ENCODE results near the gene RFTN1. TPM values are rescaled to one million over a fixed set of nuclear protein-coding genes. Genes with fewer than 3 reads are reported as not detected.

The RFTN1 gene, protein sequence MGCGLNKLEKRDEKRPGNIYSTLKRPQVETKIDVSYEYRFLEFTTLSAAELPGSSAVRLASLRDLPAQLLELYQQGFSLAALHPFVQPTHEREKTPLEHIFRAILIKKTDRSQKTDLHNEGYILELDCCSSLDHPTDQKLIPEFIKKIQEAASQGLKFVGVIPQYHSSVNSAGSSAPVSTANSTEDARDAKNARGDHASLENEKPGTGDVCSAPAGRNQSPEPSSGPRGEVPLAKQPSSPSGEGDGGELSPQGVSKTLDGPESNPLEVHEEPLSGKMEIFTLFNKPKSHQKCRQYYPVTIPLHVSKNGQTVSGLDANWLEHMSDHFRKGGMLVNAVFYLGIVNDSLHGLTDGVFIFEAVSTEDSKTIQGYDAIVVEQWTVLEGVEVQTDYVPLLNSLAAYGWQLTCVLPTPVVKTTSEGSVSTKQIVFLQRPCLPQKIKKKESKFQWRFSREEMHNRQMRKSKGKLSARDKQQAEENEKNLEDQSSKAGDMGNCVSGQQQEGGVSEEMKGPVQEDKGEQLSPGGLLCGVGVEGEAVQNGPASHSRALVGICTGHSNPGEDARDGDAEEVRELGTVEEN
- 110 TPM for total RNA-seq
- 100 to 1,000 TPM in 2 of 4 donors, 10 to 100 TPM in 2; 87.1 to 111 (median 97.5) TPM for polyA plus RNA-seq

DNA sequence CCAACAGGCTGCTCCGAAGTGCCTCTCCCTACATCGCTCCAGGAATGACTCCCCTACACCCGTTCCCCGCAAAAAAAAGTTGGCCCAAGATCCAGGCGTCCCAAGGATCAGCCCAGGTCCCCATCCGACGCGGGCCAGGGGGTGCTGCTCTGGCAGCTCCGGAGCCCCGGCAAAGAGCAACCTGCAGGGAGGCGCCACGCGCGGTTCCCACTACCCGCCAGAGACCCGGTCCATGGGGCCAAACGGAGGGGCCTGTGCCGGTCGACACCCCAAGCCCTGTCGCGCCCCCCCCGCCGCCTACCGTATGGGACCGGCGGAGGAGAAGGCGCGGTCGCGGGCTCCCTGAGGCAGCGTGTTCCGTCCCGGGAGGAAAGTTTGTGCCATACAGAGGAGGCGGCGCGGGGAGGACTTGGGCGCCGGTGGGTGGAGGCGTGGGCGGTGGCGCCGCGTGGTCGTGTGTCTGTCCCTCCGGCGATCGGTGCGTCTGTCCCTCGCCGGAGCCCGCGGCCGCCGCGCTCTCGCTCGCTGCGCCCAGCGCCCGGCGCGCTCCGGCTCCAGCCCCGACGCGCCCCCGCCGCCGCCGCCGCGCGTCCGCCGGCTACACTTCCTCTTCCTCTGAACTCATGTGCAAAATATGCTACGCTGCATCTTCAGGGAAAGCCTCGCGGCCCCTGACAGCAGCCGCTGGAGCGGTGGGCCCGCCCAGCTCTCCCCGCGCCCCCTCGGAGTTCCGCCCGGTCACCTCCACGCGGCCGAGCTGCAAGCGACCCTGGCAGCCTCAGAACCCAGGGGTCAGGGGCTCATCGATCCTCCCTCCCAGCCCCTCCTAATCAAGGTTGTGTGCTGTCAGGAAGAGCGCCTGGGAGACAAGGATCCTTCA is at the start of gene RFTN1:
TSS of gene RFTN1 (minus strand) at position 559 of the 880 bp plus-strand sequence. CDS start 19,830 bp downstream, outside the sequence.
- Mint-ChIP-seq H3K27me3 (no peaks in the 10 kb centered on the region), H3K4me1 (peaks cover 29 to 76% (median 62%) of the 10 kb centered on the region in 4 donors)

DNA sequence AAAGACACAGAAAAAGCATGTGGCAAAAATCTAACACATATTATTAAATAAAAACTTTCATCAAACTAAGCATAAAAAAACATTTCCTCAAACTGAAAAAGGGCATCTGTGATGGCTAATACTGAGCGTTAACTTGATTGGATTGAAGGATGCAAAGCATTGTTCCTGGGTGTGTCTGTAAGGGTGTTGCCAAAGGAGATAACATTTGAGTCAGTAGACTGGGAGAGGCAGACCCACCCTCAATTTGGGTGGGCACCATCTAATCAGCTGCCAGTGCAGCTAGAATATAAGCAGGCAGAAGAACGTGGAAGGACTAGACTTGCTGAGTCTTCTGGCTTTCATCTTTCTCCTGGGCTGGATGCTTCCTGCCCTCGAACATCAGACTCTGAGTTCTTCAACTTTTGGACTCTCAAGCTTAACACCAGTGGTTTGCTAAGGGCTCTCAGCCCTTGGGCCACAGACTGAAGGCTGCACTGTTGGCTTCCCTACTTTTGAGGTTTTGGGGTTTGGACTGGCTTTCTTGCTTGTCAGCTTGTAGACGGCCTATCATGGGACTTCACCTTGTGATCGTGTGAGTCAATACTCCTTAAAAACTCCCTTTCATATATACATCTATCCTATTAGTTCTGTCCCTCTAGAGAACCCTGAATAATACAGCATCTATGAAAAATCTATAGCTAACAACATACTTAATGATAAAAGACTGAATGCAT is 46.3 kb upstream of the RFTN1 start:
- H3K9me3 ChIP-seq (ENCODE audit: control insufficient read depth in 2 of 2, low read length in 2 of 2) = peaks cover 0 to 6% of the 10 kb centered on the region in 2 experiments
- Mint-ChIP-seq H3K27me3 (peaks cover 35% of the 10 kb centered on the region), H3K9me3 (peaks cover 0 to 2% (median 0%) of the 10 kb centered on the region in 7 donors), H3K36me3 (no peaks in the 10 kb centered on the region), H3K4me1 (no peaks in the 10 kb centered on the region), H3K4me3 (no peak overlapping the region), H3K27ac (no peak overlapping the region)
- no peaks in the 10 kb centered on the region for H3K36me3 ChIP-seq (ENCODE audit: control insufficient read depth, insufficient read depth, low read length)
- no peak overlapping the region for H3K27ac ChIP-seq (ENCODE audit: insufficient read depth, low read length, poor library complexity, severe bottlenecking)
- no peak overlapping the region for H3K4me3 ChIP-seq (ENCODE audit: low read depth, low read length)
- no peak for DNase-seq
- peaks cover 21% of the 10 kb centered on the region for H3K27me3 ChIP-seq (ENCODE audit: control insufficient read depth, insufficient read depth, low read length)
- H3K4me1 ChIP-seq (ENCODE audit: control insufficient read depth, insufficient read depth, low read length, poor library complexity, severe bottlenecking) = no peaks in the 10 kb centered on the region
- ATAC-seq (ENCODE audit: low read depth in 2 of 2) = no peak

More for the DNA sequence above, at the start of gene RFTN1:
- Histone ChIP-seq H3K27ac (ENCODE audit: insufficient read depth, low read length, poor library complexity, severe bottlenecking) (peak within 1 kb of the TSS; percentile 93), H3K4me3 (ENCODE audit: low read depth, low read length) (peak within 1 kb of the TSS; percentile 89), H3K4me1 (ENCODE audit: control insufficient read depth, insufficient read depth, low read length, poor library complexity, severe bottlenecking) (peaks cover 72% of the 10 kb centered on the region), H3K9me3 (ENCODE audit: control insufficient read depth in 2 of 2, low read length in 2 of 2) (no peaks in the 10 kb centered on the region), H3K27me3 (ENCODE audit: control insufficient read depth, insufficient read depth, low read length) (no peaks in the 10 kb centered on the region), H3K36me3 (ENCODE audit: control insufficient read depth, insufficient read depth, low read length) (no peaks in the 10 kb centered on the region)
- H3K27ac Mint-ChIP-seq = peak within 1 kb of the TSS; percentile 97 to 98 (median 98)
- DNase-seq = peak; percentile 29 to 74 (median 58)
- H3K4me3 Mint-ChIP-seq = peak within 1 kb of the TSS; percentile 92 to 97 (median 94)
- no peaks in the 10 kb centered on the region for H3K9me3 Mint-ChIP-seq
- no peaks in the 10 kb centered on the region for H3K36me3 Mint-ChIP-seq
- ATAC-seq (ENCODE audit: low read depth in 2 of 2) = peak; percentile 29 to 31

- Mint-ChIP-seq H3K9me3 (peaks cover 0 to 1% (median 0%) of the 10 kb centered on the region in 7 donors), H3K36me3 (no peaks in the 10 kb centered on the region), H3K27ac (no peak overlapping the region), H3K4me3 (no peak overlapping the region), H3K4me1 (peaks cover 0 to 7% (median 6%) of the 10 kb centered on the region in 4 donors), H3K27me3 (peaks cover 16% of the 10 kb centered on the region)
- Histone ChIP-seq H3K4me1 (ENCODE audit: control insufficient read depth, insufficient read depth, low read length, poor library complexity, severe bottlenecking) (no peaks in the 10 kb centered on the region), H3K27me3 (ENCODE audit: control insufficient read depth, insufficient read depth, low read length) (no peaks in the 10 kb centered on the region), H3K36me3 (ENCODE audit: control insufficient read depth, insufficient read depth, low read length) (no peaks in the 10 kb centered on the region), H3K9me3 (ENCODE audit: control insufficient read depth in 2 of 2, low read length in 2 of 2) (no peaks in the 10 kb centered on the region), H3K4me3 (ENCODE audit: low read depth, low read length) (no peak overlapping the region), H3K27ac (ENCODE audit: insufficient read depth, low read length, poor library complexity, severe bottlenecking) (no peak overlapping the region)
- DNase-seq (no peak), ATAC-seq (ENCODE audit: low read depth in 2 of 2) (no peak)
Measured at GRCh38 chr3:16554126-16554525, 40.6 kb upstream of the RFTN1 start.

GRCh38 chr3:16552757-16553156 is 39.3 kb upstream of the RFTN1 start:
- Mint-ChIP-seq H3K9me3 (peaks cover 0 to 1% (median 0%) of the 10 kb centered on the region in 7 donors), H3K4me1 (peaks cover 0 to 7% (median 6%) of the 10 kb centered on the region in 4 donors), H3K27me3 (peaks cover 10% of the 10 kb centered on the region), H3K4me3 (no peak overlapping the region), H3K36me3 (no peaks in the 10 kb centered on the region), H3K27ac (no peak overlapping the region)
- no peak overlapping the region for H3K4me3 ChIP-seq (ENCODE audit: low read depth, low read length)
- H3K36me3 ChIP-seq (ENCODE audit: control insufficient read depth, insufficient read depth, low read length) = no peaks in the 10 kb centered on the region
- no peaks in the 10 kb centered on the region for H3K9me3 ChIP-seq (ENCODE audit: control insufficient read depth in 2 of 2, low read length in 2 of 2)
- H3K27me3 ChIP-seq (ENCODE audit: control insufficient read depth, insufficient read depth, low read length) = peaks cover 2% of the 10 kb centered on the region
- no peak for DNase-seq
- H3K27ac ChIP-seq (ENCODE audit: insufficient read depth, low read length, poor library complexity, severe bottlenecking) = no peak overlapping the region
- H3K4me1 ChIP-seq (ENCODE audit: control insufficient read depth, insufficient read depth, low read length, poor library complexity, severe bottlenecking) = no peaks in the 10 kb centered on the region
- ATAC-seq (ENCODE audit: low read depth in 2 of 2) = no peak

DNA sequence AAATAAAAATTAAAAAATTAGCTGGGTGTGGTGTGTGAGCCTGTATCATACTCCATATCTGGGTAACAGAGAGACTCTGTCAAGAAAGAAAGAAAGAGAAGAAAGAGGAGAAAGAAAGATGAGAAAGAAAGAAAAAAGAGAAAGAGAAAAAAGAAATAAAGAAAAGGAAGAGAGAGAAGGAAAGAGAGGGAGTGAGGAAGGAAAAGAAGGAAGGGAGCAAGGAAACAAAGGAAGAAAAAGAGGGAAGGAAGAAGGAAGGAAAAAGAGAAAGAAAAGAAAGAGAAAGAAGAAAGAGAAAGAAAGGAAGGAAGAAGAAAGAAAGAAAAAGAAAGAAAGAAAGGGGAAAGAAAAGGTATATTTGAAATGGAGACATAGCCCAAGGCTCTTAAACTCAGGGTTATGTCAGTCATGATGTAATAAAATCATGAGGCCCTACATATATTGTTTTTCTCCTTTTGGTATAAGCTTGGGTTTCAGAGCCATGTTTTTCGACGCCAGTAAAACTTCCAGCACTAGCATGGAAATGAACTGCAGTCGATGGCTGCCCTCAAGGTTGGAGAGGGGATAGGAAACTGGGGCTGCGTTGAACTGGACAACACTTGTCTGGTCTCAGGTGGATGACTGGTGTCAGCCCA is 38.0 kb upstream of the RFTN1 start:
- Mint-ChIP-seq H3K4me1 (peaks cover 0 to 7% (median 6%) of the 10 kb centered on the region in 4 donors), H3K36me3 (no peaks in the 10 kb centered on the region), H3K27me3 (peaks cover 9% of the 10 kb centered on the region), H3K4me3 (no peak overlapping the region), H3K9me3 (peaks cover 0 to 1% (median 0%) of the 10 kb centered on the region in 7 donors), H3K27ac (peak overlapping the region in 2 of 3 donors; percentile 50 to 71)
- Histone ChIP-seq H3K4me3 (ENCODE audit: low read depth, low read length) (no peak overlapping the region), H3K36me3 (ENCODE audit: control insufficient read depth, insufficient read depth, low read length) (no peaks in the 10 kb centered on the region), H3K27ac (ENCODE audit: insufficient read depth, low read length, poor library complexity, severe bottlenecking) (no peak overlapping the region), H3K4me1 (ENCODE audit: control insufficient read depth, insufficient read depth, low read length, poor library complexity, severe bottlenecking) (no peaks in the 10 kb centered on the region), H3K27me3 (ENCODE audit: control insufficient read depth, insufficient read depth, low read length) (peaks cover 2% of the 10 kb centered on the region), H3K9me3 (ENCODE audit: control insufficient read depth in 2 of 2, low read length in 2 of 2) (no peaks in the 10 kb centered on the region)
- ATAC-seq (ENCODE audit: low read depth in 2 of 2) (no peak), DNase-seq (no peak)

- Mint-ChIP-seq H3K9me3 (peaks cover 0 to 1% (median 0%) of the 10 kb centered on the region in 7 donors), H3K4me3 (no peak overlapping the region), H3K27ac (peak overlapping the region in 1 of 3 donors; percentile 71), H3K27me3 (peaks cover 8% of the 10 kb centered on the region), H3K4me1 (peaks cover 0 to 7% (median 6%) of the 10 kb centered on the region in 4 donors), H3K36me3 (no peaks in the 10 kb centered on the region)
- Histone ChIP-seq H3K27me3 (ENCODE audit: control insufficient read depth, insufficient read depth, low read length) (peaks cover 2% of the 10 kb centered on the region), H3K9me3 (ENCODE audit: control insufficient read depth in 2 of 2, low read length in 2 of 2) (no peaks in the 10 kb centered on the region), H3K4me1 (ENCODE audit: control insufficient read depth, insufficient read depth, low read length, poor library complexity, severe bottlenecking) (no peaks in the 10 kb centered on the region), H3K4me3 (ENCODE audit: low read depth, low read length) (no peak overlapping the region), H3K27ac (ENCODE audit: insufficient read depth, low read length, poor library complexity, severe bottlenecking) (no peak overlapping the region), H3K36me3 (ENCODE audit: control insufficient read depth, insufficient read depth, low read length) (no peaks in the 10 kb centered on the region)
- DNase-seq (peak; percentile 65 to 84 (median 78)), ATAC-seq (ENCODE audit: low read depth in 2 of 2) (peak; percentile 91 to 94)
Measured at GRCh38 chr3:16550676-16551341, 37.3 kb upstream of the RFTN1 start.
